ENCODE results near the gene STEAP4.
"Not testable (repeated sequence)": the region's sequence is repeated elsewhere in the genome, so short reads cannot be mapped to it uniquely, and the experiment has no call there.

The STEAP4 gene

DNA sequence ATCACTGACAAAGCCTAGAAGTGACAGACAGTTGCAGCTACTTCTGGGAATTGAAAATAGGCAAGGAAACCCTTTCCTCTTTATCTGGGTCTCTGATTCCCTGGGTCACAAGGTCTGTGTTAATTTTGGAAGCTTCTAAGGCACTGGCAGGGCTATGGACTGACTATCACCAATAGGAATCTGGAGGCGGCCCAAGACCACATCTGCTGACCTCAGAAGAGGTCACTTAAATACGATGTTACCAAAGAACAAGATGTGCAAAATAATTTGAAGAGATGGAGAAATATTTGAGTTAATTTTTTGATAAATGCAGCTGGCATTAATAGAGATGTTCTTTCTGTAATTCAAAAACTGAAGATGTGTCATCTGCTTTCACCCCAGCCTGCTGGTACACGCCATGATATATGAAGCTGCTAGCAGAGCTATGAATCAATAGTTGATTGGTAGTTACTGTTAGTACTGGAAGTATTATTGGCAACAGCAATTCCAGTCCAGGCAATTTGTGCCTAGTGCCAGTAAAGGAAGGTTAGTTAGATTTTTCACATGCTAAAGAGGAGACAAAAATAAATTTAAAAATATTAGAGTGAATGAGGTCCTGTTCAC lies 5.5 kb upstream of the STEAP4 start:
- no peak for DNase-seq

DNA sequence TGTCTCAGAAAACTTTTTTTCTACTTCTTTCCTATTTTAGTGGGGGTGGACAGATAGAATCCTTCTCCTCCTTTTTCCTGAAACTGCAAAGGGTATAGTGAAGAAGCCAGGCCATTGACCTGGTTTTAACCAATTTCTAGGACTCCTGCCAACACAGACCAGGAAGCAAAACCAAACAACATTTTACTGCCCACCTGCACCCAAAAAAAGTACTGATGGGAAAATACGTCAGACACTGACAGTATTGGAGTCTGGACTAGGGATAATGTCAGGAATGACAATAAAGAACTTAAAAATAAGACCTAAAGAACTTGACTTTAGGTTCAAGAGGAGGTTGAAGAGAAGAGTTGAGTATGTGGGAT lies 5.0 kb upstream of the STEAP4 start:
- no peak for DNase-seq

DNA sequence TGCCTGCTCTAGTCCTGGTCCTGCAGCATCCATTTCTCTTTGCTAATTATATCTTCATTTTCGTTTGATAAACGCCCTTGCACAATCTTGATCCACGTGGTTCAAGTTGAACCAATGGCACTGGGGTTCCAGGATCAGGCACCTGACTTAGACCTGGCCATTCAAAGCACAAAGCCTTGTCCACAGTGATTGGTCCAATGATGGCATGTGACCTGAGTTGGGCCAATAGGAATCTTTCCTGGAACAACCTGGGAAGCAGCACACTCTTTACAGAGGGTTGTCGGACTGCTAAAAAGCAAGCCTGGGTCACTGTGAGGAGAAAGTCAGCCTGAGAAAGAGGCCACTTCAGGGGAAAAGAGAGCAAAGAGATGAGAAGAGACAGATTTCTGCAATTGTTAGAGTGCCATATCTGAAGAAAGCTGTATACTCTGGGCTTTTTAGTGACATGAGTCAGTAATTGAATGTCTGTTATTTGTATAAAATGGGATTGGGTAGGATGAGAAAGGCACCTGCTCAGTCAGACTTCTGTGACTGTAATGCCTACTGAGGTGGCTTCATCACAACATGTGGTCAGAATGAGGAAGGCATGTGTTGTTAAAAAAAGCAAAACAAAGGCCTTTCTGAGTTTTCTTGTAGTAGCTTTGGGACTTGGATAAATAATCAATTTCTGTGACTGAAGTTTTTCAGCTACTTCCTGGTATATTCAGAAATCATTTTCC lies 4.4 kb upstream of the STEAP4 start:
- no peak for DNase-seq

DNA sequence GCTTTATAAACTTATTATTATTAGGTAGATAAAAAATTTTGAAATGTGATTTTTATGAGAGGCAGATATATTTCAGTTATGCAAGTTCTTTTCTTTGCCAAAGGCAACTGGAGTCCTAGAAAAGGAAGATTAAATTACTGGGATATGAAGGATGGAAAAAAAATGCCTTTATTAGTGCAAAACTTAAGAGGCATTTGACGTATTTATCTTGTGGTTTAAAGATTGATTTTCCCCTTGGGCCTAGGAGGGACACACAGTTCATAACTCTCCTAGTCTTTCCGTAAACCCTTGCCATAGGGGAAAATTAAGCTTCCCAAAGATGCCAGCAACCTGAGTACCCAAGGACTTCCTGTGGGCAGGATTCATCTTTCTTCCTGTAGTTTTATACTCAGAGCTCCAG lies 3.1 kb upstream of the STEAP4 start:
- no peak for DNase-seq

DNA sequence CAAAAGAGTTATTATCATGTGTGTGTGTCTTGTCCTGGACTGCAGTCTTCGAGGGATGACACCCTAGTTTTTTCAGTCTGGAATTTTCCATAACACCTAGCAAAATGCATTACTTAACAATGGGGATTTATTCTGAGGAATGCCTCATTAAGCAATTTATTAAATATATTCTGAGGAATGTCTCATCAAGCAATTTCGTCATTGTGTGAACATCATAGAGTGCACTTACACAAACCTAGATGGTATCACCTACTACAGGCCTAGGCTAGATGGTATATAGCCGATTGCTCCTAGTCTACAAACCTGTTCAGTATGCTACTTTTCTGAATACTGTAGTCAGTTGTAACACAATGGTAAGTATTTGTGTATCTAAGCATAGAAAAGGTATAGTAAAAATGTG lies 1.1 kb upstream of the STEAP4 start:
- no peak for DNase-seq

DNA sequence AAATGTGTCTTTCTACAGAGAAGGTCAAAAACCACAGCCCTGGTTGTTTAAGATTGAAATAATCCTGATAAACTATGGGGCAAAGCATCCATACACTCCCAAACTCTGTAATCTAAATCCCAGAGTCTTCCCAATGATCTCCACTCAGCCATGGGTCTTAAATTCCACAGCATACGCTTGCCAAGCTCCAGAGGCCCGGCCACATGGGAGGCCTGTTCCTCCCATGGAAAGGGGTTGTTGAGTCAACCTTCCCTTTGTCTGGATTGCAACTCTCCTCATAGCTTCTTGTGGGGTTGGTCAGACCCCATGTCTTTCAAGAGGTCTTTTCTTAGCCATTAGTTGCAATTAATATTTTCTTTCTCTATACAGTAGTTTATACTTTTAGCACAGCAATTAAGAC lies 718 bp upstream of the STEAP4 start:
- no peak for DNase-seq

DNA sequence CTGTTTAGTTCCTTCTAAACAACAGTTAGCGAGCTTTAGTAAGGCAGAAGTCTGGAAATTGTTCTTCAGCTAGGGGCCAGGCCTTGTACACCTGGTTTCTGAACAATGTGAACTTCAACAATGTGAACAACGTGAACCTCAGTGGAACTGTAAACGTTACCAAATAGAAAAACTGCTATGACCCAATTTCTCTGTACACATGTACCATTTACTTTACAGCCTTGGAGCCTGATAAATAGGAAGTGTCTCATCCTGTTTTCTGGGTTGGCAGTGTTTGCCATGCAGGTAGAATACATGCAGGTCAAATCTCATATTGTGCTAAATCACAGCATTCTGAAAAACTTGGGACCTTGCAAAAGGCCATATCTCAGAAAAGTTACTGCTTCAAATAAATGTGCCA lies 1.6 kb downstream of the STEAP4 start:
- DNase-seq: no peak

DNA sequence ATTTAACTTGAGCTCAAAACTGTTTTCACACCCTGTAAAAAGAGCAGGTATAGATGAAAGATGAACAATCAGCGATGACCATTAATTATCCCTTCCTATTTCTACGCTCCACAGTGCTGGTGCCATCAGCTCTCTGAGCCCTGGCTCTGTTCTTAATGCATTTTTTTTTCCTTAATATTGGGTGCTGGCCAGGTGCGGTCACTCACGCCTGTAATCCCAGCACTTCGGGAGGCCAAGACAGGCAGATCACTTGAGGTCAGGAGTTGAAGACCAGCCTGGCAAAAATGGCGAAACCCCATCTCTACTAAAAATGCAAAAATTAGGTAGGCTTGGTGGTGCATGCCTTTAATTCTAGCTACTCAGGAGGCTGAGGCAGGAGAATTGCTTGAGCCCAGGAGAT lies 4.2 kb downstream of the STEAP4 start:
- no peak for DNase-seq

DNA sequence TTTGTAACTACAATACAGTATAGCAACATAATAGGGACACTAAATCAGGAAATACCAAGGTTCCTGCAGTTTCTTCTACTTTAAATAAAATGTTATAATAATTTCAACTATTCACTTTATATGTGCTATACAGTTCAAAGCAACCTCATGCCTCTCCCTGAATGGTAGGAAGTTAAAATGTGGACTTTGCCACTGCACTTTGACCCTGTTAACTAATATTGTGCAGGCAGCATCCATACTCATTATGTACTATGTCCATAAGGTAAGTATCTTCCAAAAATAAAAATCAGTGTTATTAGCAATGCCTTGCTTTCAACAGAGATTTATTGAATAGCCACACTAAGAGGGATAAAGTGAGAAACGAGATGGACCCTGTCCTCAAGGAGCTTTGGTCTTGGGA lies 4.8 kb downstream of the STEAP4 start:
- DNase-seq: no peak

DNA sequence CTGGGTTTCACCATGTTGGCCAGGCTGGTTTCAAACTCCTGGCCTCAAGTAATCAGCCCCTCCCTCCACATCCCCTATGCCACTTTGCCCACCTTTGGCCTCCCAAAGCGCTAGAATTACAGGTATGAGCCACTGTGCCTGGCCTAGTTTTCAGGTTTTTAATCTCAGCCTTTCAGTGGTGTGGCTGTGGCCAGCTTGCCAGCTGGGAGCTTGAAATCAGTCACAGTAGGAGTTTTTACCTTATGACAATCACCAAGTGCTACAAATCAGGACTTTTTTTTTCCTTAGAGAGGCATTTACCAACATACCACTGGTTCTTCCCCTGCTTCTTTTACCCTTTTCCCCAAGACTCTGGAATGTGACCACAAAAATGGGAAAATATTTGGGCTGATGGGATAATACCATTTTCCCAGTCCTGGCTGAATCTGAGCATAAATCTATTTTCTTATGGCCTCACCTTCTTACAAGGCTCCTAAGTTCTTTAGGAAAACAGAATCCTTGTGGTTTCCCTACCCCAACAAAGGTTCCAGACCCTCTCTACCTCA lies 6.2 kb downstream of the STEAP4 start:
- no peak for DNase-seq

DNA sequence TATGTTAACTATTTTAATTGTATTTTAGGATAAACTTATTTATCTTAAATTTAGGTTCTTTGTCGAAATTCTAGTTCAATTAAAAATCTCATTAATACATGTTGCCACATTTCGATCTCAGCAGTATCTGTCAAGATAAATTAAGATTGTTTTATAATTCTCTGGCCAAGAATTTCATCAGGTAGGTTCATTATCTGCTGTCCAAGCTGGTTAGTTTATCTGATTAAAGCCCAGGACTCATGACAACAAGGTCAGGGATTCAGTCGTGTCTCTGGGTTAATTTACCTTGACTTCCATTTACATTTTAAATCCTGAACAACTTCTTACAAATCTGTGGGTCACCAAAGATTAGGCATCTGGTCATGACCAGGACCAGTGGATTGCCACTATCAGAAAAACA lies 7.6 kb downstream of the STEAP4 start:
- DNase-seq: no peak

DNA sequence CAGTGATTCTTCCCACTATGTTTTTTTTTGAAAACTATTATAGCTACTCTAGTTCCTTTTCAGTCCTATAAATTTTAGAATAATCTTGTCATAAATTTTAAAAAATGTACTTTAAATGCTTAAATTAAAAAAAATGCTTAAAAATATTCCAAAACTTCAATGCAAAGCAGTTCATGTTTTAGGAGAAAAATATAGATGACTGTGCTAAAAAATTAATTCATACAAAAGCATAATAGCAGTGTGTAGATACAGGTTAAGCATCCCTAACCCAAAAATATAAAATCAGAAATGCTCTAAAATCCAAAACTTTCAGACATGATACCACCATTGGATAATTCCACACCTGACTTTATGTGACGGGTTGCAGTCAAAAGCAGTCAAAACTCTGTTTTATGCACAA lies 12.8 kb downstream of the STEAP4 start:
- no peak for DNase-seq

DNA sequence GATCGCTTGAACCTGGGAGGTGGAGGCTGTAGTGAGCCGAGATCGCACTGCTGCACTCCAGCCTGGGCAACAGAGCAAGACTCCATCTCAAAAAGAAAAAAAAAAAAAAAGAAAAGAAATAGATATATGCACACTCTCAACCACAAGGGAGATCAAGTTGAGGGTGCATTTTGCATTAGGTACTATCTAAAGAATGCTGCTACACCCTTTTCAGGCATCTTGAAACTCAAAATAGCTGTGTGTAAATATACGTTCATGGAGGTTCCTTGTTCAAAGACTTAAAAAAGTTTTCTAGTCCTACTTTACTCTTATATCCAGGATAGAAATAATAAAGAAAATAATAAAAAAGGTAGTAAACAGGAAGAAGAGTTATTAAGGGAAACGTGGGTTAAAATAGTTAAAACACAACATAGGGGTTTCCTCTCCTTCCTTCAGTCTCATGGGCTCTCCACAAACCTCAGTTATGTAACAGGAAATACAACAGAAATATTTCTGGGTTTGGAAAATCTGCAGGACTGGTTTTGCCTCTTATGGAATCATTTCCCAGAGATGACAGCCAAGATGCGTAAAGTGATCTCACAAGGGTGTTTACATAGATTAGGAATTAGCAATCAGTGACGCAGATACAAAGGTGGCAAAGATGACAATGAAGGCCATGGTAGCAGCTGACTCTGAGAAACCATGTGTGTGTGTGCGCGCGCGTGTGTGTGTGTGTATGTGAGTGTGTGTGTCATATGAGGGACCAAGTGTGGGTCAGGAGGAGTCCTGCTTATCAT lies 15.1 kb downstream of the STEAP4 start:
- no peak for DNase-seq

DNA sequence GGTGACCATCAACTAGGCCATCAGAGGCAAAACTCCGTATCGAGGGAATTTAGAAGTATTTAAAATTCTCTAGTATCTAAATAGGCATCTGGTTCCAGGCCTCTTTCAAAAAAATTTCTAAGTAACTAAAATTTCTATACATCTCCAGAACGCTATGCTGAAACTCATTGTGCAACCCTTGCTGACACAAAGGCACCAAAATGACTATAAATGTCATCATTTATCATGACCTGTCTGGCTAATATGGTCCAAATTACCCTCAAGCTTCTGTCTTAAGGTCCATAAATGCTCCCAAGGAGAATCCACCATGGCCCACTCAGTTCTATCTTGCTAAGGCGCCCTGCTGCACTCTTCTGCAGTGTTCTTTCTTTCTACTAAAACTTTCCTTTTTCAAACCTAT lies 16.2 kb downstream of the STEAP4 start:
- DNase-seq: no peak

DNA sequence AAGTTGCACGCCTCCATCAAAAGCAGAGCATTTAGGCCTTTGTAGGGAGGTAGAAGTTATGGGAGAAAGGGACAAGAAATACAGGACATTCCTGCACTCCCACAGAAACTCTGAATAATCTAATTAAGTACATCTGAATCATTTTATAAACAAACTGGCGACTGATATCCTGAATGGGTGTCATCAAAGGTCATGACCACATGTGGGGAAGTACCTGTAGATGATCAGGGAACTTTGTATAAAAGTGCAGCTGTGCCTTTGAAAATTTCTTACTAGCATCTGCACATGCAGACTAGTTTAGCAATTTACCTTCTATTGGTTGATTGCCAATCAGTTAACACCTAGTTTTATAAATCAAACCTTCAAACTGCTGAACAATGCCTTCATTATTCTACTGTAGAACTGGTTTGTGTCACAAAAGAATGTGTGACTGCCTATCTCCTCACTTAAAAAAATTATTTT lies 17.1 kb downstream of the STEAP4 start:
- no peak for DNase-seq

DNA sequence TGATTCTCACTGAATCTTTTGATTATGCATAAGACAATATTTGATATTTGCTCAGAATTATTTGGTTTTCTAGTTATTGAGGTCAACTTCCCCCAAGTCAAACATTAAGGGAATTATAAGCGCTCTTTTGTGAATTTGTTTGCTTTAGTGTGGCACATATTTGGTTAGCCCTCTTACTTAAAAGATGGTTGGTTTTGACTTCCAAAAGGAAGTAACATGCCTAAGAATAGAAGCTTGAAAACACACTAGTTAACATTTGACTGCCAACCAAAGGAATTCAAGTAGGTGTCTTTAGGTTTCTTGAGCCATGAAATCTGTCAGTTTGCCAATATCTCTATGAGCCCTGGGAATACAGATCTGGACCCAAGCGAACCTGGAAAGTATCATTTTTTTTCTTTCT lies 24.9 kb downstream of the STEAP4 start:
- DNase-seq: no peak

DNA sequence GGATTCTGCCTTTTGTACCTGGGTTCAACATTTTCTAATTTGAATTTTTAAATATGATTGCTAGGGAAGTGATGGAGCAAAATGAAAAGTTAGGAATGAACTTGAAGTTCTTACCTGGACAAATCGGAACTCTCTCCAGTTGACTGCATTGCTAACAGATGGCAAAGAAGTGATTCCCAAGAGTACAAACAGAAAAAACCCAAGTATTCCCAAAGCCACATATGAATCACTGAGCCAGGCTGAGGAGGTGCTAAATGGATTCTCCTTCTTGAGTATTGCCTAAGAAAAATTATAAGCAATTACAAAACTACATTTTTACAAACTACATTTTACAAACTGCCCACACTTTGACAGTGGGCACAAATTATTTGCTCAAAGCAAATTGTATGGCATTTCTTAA lies 25.9 kb downstream of the STEAP4 start:
- DNase-seq: no peak

DNA sequence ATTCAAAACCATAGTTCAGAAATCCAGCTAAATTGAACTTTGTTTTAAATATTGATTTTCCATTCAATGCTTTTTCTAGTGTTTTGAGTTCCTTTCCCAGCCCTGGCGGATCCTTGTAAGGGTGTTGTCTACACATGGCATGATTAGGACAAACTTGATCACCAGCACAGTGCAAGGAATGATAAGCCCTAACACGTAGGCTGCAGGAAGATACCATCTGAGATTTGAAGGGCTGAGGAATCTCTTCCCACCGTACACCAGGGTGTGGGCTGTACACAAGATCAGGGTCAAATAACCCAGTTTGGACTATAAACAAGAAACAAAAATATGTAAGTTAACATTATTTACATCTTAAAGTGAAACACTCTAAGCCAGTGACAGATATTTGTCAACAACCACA lies 27.4 kb downstream of the STEAP4 start:
- DNase-seq: no peak

DNA sequence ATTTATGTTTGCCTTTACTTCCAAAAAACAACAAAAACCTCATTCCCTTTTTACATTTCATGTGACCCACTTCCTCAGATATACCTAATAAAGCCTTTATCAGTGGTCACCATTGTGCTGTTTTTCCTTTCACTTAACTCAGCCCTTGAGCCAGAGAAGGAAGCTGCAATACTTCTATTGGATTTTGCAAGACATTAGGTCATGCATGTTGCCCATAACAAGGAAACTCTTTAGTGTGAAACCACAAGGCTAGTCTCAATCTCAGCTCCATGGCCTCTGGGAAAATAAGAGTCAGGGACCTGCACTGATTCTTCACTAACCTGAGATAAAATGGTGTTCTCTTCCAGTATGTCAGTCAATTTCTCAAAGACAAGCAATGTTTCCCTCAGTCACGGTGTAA lies 27.8 kb downstream of the STEAP4 start:
- no peak for DNase-seq

DNA sequence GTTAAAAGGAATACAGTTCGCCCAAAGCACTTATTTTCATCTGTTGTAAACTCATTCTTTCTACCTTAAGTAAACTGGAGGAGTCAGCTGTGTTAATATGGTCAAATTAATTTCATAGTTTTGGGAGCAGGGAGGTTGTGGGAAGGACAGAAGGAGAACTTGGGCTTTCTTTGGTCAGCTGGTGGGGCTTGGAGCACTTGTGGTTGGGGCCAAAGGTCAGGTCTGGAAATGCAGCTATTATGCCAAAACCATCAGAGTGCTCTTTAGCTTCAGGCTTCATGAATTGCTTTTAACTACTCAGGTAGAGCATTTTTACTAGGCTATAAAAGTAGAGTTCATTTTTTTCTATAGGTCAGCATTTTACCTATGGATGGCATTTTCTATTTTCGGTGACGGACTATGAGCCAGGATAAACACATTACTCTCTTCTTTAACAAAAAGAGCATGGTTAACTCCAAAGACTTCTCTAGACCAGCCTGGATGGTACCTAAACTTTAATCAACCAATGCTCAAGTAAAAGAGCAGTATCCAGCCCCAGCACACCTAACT lies 30.0 kb downstream of the STEAP4 start:
- DNase-seq: no peak

DNA sequence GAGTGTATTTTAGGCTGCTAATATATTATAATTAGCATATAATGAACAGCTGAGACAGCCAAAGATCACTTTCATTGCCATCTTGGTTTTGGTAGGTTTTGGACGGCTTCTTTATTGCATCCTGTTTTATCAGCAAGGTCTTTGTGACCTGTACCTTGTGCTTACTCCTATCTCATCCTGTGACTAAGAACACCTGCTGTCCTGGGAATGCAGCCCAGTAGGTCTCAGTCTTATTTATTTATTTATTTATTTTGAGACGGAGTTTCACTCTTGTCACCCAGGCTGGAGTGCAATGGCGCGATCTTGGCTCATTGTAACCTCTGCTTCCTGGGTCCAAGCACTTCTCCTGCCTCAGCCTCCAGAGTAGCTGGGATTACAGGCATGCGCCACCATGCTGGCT lies 31.8 kb downstream of the STEAP4 start:
- not testable (repeated sequence) for DNase-seq

DNA sequence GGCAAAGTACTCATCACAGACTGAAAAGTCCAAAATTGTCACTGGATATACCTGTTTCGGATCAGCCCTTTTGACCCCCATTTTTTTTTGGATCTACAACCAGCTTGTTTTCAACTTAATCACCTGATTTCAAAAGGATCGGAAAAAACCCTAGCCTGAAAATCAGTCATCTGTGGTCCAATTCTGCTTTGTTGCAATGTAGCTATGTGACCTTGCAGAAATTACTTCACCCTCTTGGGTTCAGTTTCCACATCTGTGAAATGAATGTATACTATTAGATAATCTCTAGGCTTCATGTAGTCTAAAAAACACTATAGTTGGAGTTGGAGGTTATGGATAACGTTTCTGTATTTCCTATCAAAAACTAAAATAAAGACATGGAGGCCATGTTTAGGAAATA lies 37.1 kb downstream of the STEAP4 start:
- no peak for DNase-seq

All from hypothalamus (tissue), 51 donors.